Activated CD8-positive, alpha-beta T cell treated with anti-CD3 and anti-CD28 coated beads for 36 hours (primary cell): ENCODE measurements around the gene SMIM5. TPM values are rescaled to one million over a fixed set of nuclear protein-coding genes. Genes with fewer than 3 reads are reported as not detected.
"Not testable (repeated sequence)": the region's sequence is repeated elsewhere in the genome, so short reads cannot be mapped to it uniquely, and the experiment has no call there.

Experiments used
- ATAC-seq: fragments of 200-7000 bp; cut with Tn5 transposase; one replicate; pipeline ENCODE4 v1.10.0; 2021; ENCODE audit warnings: mild to moderate bottlenecking, moderate library complexity
- CTCF ChIA-PET: fragments of 350-600 bp; sonication (Branson Sonifier 250); formaldehyde crosslinking; loops from one replicate; lab custom pipeline; 2021; ENCODE audit warnings: antibody characterized with exemption; lab: Charles Lee
- POLR2A ChIA-PET: fragments of 350-600 bp; sonication (Branson Sonifier 250); formaldehyde crosslinking; loops from one replicate; lab custom pipeline; 2021; ENCODE audit warnings: antibody characterized with exemption; lab: Charles Lee
- DNase-seq: peaks from one replicate; pipeline ENCODE4 v3.0.0-alpha.2; 2020
- H3K27ac Mint-ChIP-seq: one replicate; pipeline ENCODE4 v1.8.0; 2021; ENCODE audit warnings: mild to moderate bottlenecking, mixed read lengths
- H3K27me3 Mint-ChIP-seq: one replicate; pipeline ENCODE4 v1.8.0; 2021; ENCODE audit warnings: mixed read lengths
- H3K36me3 Mint-ChIP-seq: one replicate; pipeline ENCODE4 v1.8.0; 2021; ENCODE audit warnings: low read depth, mixed read lengths
- H3K4me1 Mint-ChIP-seq: one replicate; pipeline ENCODE4 v1.8.0; 2021; ENCODE audit warnings: low read depth, mixed read lengths
- H3K4me3 Mint-ChIP-seq: one replicate; pipeline ENCODE4 v1.8.0; 2021; ENCODE audit warnings: mild to moderate bottlenecking, moderate library complexity, mixed read lengths
- H3K9me3 Mint-ChIP-seq: one replicate; pipeline ENCODE4 v1.8.0; 2021; ENCODE audit warnings: mixed read lengths
- intact Hi-C: fragments of 100-400 bp; cut with micrococcal nuclease; formaldehyde crosslinking; loops from one replicate; pipeline ENCODE4 v1.10.0; 2022
- total RNA-seq, 2 experiments: library from RNA; stranded (reverse); gene quantifications; one replicate each; pipeline ENCODE4 v1.2.3, GENCODE V29; 2021
- TF ChIP-seq, protein P1 (sequence below): fragments of 200-600 bp; IDR thresholded peaks from one replicate; pipeline ENCODE4 v1.8.0; 2022; ENCODE audit warnings: antibody characterized with exemption, mild to moderate bottlenecking

SMIM5 gene
- total RNA-seq, 2 experiments from 2014 or later, result 0.07 to 0.25 TPM

DNA sequence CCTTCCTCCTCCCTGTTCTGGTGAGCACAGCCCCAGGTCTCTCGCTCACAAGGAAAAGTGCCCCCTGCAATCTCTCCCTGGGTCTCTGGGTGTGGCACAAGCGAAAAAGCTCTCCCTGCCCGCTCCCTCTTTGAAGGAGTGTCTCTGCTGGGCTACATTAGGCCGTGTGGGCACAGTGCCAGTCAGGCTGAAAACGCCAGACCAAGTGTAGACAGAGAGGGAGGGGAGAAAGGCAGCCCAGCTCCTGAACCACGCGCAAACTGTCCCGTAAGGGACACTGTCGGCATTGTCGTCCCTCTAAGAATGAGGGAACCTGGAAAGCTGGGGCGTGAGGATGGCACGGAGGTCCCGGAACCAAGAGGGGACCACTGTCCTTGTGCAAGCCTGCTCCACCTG, 3.9 kb downstream of the SMIM5 start:
- no peak overlapping the region for H3K4me3 Mint-ChIP-seq

DNA sequence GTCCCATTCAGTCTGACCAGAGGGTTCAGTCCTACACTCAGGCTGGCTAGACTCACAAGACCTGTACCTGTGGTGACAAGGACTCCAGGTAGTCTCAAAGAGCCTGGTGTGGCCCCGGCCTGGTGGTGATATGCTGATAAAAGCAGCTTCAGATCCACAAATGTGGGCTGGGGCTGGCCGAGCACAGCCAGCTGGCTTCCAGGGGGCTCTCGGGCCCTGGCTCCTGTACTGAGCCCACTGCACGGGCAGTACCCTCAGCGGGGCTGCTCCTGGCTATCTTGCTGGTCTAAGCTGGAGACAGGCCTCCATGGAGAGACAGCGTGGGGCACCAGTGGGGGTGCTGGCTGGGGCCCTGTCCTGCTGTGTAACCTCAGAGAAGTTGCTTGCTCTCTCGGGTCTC, 4.3 kb downstream of the SMIM5 start:
- no peaks in the 10 kb centered on the region for H3K9me3 Mint-ChIP-seq
- H3K4me1 Mint-ChIP-seq, result peaks cover 4% of the 10 kb centered on the region
- no peak for DNase-seq
- no peak for ATAC-seq
- intact Hi-C loops, result no loop called here
- no peaks in the 10 kb centered on the region for H3K36me3 Mint-ChIP-seq
- ChIA-PET CTCF (interaction anchor here (0.9 to 12.2 kb wide), 5 partner anchors 8 to 126 kb away, joined by 3 to 280 read pairs (median 4); no protein-coding TSS in a partner anchor), POLR2A (interaction anchor here (0.9 to 1.2 kb wide), 2 partner anchors 9 to 12 kb away, joined by 3 to 5 read pairs; a partner anchor contains a TSS)
- TF ChIP-seq, protein P1, sequence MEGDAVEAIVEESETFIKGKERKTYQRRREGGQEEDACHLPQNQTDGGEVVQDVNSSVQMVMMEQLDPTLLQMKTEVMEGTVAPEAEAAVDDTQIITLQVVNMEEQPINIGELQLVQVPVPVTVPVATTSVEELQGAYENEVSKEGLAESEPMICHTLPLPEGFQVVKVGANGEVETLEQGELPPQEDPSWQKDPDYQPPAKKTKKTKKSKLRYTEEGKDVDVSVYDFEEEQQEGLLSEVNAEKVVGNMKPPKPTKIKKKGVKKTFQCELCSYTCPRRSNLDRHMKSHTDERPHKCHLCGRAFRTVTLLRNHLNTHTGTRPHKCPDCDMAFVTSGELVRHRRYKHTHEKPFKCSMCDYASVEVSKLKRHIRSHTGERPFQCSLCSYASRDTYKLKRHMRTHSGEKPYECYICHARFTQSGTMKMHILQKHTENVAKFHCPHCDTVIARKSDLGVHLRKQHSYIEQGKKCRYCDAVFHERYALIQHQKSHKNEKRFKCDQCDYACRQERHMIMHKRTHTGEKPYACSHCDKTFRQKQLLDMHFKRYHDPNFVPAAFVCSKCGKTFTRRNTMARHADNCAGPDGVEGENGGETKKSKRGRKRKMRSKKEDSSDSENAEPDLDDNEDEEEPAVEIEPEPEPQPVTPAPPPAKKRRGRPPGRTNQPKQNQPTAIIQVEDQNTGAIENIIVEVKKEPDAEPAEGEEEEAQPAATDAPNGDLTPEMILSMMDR, result no peak
- H3K4me3 Mint-ChIP-seq, result no peak overlapping the region
- H3K27ac Mint-ChIP-seq, result no peak overlapping the region
- H3K27me3 Mint-ChIP-seq, result no peaks in the 10 kb centered on the region

More for the DNA sequence above, 3.9 kb downstream of the SMIM5 start:
- Mint-ChIP-seq H3K36me3 (no peaks in the 10 kb centered on the region), H3K9me3 (no peaks in the 10 kb centered on the region), H3K27me3 (no peaks in the 10 kb centered on the region), H3K4me1 (peaks cover 4% of the 10 kb centered on the region), H3K27ac (no peak overlapping the region)
- TF ChIP-seq, protein P1, result no peak
- ChIA-PET POLR2A (interaction anchor here (0.9 to 1.2 kb wide), 2 partner anchors 9 to 13 kb away, joined by 3 to 5 read pairs; a partner anchor contains a TSS), CTCF (interaction anchor here (0.9 to 12.2 kb wide), 4 partner anchors 8 to 127 kb away, joined by 3 to 280 read pairs (median 6); no protein-coding TSS in a partner anchor)
- intact Hi-C loops, result no loop called here
- DNase-seq, result no peak
- ATAC-seq, result no peak

DNA sequence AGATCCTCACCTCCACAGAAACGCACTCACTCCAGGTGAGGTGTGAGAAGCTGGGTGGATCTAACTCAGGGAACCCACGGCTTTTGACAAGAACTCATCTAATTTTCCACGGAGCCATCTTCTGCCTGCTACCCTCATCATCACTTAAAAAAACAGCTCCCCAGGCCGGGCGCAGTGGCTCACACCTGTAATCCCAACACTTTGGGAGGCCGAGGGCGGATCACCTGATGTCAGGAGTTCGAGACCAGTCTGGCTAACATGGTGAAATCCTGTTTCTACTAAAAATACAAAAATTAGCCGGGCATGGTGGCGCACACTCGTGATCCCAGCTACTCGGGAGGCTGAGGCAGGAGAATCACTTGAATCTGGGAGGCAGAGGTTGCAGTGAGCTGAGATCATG, 4.8 kb downstream of the SMIM5 start:
- CTCF ChIA-PET, result interaction anchor here (0.9 to 12.2 kb wide), 6 partner anchors 12 to 126 kb away, joined by 3 to 280 read pairs (median 6); no protein-coding TSS in a partner anchor
- ATAC-seq, H3K27me3 Mint-ChIP-seq, H3K36me3 Mint-ChIP-seq, H3K27ac Mint-ChIP-seq, DNase-seq, intact Hi-C loops, H3K4me3 Mint-ChIP-seq, H3K9me3 Mint-ChIP-seq, H3K4me1 Mint-ChIP-seq: not testable (repeated sequence)
- POLR2A ChIA-PET, result interaction anchor here (0.9 kb wide), 1 partner anchor 8 kb away, joined by 3 read pairs; a partner anchor contains a TSS

DNA sequence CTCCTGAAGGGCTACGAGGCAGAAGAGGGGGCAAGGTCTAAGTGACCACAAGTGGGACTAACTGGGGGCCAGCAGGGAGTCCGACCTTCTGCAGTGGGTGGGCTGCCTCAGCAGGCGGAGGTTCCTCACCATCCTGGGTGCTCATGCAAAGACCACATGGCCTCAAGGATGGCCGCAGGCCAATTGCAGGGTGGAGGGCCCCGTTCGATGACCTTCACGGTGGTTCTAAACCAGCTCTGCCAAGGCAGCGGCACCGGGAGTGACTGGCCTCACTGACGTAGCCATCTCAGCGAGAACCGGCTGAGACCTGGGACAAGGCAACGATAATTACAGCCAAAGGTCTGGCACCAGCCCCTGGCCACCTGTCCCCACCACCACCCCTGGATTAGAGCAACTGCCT, 5.7 kb downstream of the SMIM5 start:
- CTCF ChIA-PET, result interaction anchor here (1.3 to 12.2 kb wide), 4 partner anchors 13 to 109 kb away, joined by 5 to 280 read pairs (median 8); no protein-coding TSS in a partner anchor
- DNase-seq (no peak), ATAC-seq (no peak)
- Mint-ChIP-seq H3K9me3 (no peaks in the 10 kb centered on the region), H3K4me1 (peaks cover 3% of the 10 kb centered on the region), H3K36me3 (no peaks in the 10 kb centered on the region), H3K27me3 (no peaks in the 10 kb centered on the region), H3K27ac (no peak overlapping the region), H3K4me3 (no peak overlapping the region)
- TF ChIP-seq, protein P1, result no peak
- POLR2A ChIA-PET, result no interaction called here
- intact Hi-C loops, result no loop called here

DNA sequence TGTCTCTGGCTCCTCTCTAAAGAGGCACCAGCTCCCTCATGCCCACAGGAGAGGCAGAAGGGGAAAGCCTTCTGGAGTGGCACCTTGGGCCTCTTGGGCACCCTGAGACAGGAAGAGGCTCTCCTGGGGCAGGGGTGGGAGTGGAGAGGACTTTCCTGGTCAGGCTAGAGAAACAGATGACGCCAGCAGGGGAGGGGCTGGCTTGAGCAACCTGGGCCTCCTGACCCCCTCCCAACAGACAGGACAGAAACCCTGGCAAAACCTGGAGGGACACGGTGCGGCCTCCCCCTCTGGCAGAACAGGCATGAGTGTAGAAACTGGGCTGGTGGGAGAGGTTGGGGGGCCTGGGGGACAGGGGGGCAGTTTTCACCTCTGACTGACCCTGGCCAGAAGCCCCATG, 6.1 kb downstream of the SMIM5 start:
- H3K4me3 Mint-ChIP-seq, result no peak overlapping the region
- no peaks in the 10 kb centered on the region for H3K27me3 Mint-ChIP-seq
- TF ChIP-seq, protein P1, result no peak
- DNase-seq (no peak), ATAC-seq (no peak)
- H3K9me3 Mint-ChIP-seq, result no peaks in the 10 kb centered on the region
- H3K36me3 Mint-ChIP-seq, result no peaks in the 10 kb centered on the region
- no peak overlapping the region for H3K27ac Mint-ChIP-seq
- ChIA-PET POLR2A (no interaction called here), CTCF (interaction anchor here (1.3 to 12.2 kb wide), 2 partner anchors 17 to 109 kb away, joined by 5 to 280 read pairs; no protein-coding TSS in a partner anchor)
- intact Hi-C loops, result no loop called here
- no peaks in the 10 kb centered on the region for H3K4me1 Mint-ChIP-seq
